Right atrium auricular region (tissue), 2 donors: ENCODE measurements around the gene FRMPD2. TPM values are rescaled to one million over a fixed set of nuclear protein-coding genes. Genes with fewer than 3 reads are reported as not detected.
A peak's percentile ranks its signal among the peaks of the same experiment; 100 is the strongest.

Experiments
- DNase-seq: peaks from one replicate; pipeline ENCODE4 v3.0.0-alpha.2; 2019; ENCODE audit warnings: low spot score
- H3K27ac ChIP-seq, 2 donors: fragments of 200-600 bp; sonication (generic); 1 replicate in 1 of 2; 2 replicates in 1 of 2; pipeline ENCODE4 v1.5.1; 2016 to 2019
- H3K27me3 ChIP-seq, 2 donors: fragments of 200-600 bp; sonication (generic); one replicate each; pipeline versions ENCODE4 v1.5.1 to v1.6.0; 2017 to 2019
- H3K36me3 ChIP-seq: fragments of 200-600 bp; sonication (generic); one replicate; pipeline ENCODE4 v1.5.1; 2016
- H3K4me1 ChIP-seq, 2 donors: fragments of 200-600 bp; sonication (generic); one replicate each; pipeline versions ENCODE4 v1.5.1 to v1.6.0; 2017 to 2019
- H3K4me3 ChIP-seq, 2 donors: fragments of 200-600 bp; sonication (generic); 1 replicate in 1 of 2; 2 replicates in 1 of 2; pipeline ENCODE4 v1.5.1; 2017 to 2019; ENCODE audit warnings: mild to moderate bottlenecking in 1 of 2, moderate library complexity in 1 of 2
- H3K9me3 ChIP-seq, 2 donors: fragments of 200-600 bp; sonication (generic); one replicate each; pipeline ENCODE4 v1.5.1; 2019
- total RNA-seq, 2 donors: library from RNA; depleted of rRNA; stranded (reverse); fragments of >200 nt; gene quantifications; one replicate each; pipeline ENCODE4 v1.1.0, GENCODE V29; 2016
- TF ChIP-seq, protein P1 (sequence below), 2 donors: fragments of 200-600 bp; sonication (generic); IDR thresholded peaks; one replicate each; pipeline ENCODE4 v1.5.1; 2019; ENCODE audit warnings: antibody characterized with exemption in 2 of 2

FRMPD2 gene
- total RNA-seq, 2 donors from 2014 or later = 1.2 to 7.5 TPM

DNA sequence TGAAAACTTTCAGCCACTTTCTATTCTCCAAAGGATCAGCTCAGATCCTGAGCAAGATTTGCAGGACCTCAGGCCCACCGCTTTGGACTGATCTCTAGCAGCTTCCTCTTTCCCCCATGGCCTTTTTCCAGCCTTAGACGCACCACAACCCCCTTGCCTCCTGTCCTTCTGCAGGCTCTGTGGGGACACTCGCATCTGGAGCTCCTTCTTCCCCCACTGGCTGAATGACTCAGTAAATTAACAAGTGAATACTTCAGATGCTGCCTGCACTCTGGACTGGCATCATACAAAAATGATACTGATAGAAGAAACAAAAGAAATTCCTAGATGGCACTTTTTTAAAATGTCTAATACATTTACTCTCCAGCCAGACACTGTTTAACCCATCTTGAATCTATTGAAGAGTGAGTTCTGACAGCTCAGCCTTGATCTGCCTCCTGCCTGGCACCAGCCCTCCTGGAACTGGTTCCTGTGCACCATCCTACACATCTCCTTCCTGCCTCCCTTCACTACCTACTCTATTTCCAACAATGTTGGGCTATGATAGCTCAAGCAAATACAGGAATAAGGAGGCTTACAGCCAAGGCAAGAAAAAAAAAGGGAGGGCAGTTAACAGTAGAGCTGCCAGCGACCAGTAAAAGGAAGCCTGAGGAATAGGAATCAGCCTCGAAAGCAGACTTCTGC lies 3.3 kb downstream of the FRMPD2 start:
- Histone ChIP-seq H3K27me3 (no peaks in the 10 kb centered on the region), H3K4me1 (no peaks in the 10 kb centered on the region), H3K9me3 (no peaks in the 10 kb centered on the region), H3K4me3 (no peak overlapping the region), H3K36me3 (no peaks in the 10 kb centered on the region), H3K27ac (peak overlapping the region; percentile 29 to 72)
- TF ChIP-seq, protein P1, sequence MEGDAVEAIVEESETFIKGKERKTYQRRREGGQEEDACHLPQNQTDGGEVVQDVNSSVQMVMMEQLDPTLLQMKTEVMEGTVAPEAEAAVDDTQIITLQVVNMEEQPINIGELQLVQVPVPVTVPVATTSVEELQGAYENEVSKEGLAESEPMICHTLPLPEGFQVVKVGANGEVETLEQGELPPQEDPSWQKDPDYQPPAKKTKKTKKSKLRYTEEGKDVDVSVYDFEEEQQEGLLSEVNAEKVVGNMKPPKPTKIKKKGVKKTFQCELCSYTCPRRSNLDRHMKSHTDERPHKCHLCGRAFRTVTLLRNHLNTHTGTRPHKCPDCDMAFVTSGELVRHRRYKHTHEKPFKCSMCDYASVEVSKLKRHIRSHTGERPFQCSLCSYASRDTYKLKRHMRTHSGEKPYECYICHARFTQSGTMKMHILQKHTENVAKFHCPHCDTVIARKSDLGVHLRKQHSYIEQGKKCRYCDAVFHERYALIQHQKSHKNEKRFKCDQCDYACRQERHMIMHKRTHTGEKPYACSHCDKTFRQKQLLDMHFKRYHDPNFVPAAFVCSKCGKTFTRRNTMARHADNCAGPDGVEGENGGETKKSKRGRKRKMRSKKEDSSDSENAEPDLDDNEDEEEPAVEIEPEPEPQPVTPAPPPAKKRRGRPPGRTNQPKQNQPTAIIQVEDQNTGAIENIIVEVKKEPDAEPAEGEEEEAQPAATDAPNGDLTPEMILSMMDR (IDR thresholded peaks at IDR 0.05) = no peak
- no peak for DNase-seq

DNA sequence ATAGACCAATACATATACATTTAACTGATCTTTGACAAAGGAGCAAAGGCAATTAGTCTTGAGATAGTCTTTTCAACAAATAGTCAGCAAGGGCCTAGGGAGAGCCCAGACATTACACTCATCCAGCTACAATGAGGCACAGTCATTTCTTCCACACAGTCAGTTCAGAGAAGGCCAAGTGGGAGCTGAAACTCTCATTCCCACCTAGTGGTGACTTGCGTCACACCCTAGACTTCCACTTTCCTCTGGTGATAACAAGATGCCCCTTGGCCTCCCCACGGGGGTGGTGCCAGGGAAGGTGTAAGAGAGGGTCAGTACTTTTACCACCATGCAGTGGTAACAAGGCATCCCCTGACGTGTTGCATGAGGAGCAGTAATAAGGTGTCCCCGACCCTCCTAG lies 8.0 kb downstream of the FRMPD2 start:
- Histone ChIP-seq H3K27me3 (no peaks in the 10 kb centered on the region), H3K4me3 (no peak overlapping the region), H3K27ac (peak overlapping the region in 1 of 2 donors; percentile 33), H3K4me1 (no peaks in the 10 kb centered on the region), H3K9me3 (no peaks in the 10 kb centered on the region), H3K36me3 (no peaks in the 10 kb centered on the region)
- DNase-seq = no peak
- TF ChIP-seq, protein P1 (IDR thresholded peaks at IDR 0.05) = no peak

DNA sequence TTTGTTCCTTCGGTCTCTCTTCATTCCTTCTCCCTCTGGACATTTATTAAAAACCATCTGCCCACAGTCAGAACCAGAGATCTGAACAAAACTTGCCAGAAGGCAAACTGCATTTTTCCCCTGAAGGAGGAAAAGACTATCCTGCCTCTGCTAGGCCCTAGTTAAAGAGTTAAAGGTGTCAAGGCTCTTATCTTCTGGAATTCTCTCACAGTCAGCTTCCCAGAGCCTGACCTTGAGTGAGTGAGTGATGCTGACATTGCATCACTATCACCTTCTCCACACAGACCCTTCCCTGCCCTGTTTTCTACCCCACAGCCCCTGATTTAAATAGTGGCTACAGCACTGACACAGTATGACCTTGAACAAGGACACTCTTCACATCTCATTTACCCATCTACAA lies 16.4 kb downstream of the FRMPD2 start:
- Histone ChIP-seq H3K27me3 (no peaks in the 10 kb centered on the region), H3K4me1 (no peaks in the 10 kb centered on the region), H3K36me3 (no peaks in the 10 kb centered on the region), H3K4me3 (no peak overlapping the region), H3K27ac (peak overlapping the region; percentile 17 to 64), H3K9me3 (no peaks in the 10 kb centered on the region)
- TF ChIP-seq, protein P1 (IDR thresholded peaks at IDR 0.05) = no peak
- no peak for DNase-seq

DNA sequence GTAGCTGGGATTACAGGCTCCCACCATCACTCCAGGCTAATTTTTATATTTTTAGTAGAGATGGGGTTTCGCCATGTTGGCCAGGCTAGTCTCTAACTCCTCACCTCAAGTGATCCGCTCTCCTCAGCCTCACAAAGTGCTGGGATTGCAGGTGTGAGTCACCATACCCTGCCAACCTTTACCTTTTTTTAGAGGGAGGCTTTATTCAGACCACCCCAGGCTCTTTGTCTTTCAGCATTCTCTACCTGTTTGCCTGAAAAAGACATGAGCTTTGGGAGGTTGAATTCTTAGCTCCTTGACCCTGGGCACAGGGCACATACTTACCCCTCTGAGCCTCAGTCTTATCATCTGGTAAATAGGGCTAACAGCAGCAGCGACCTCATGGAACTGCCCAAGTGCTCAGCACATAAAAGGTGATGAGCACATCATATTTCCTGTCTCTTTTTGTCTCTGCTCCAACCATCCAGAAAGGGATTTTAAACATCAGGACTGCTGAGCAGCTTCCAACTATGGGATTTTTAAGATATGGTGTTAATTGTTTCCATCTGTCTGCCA lies 17.0 kb downstream of the FRMPD2 start:
- H3K4me3 ChIP-seq = no peak overlapping the region
- no peak for DNase-seq
- H3K27ac ChIP-seq = peak overlapping the region; percentile 17 to 64
- H3K36me3 ChIP-seq = no peaks in the 10 kb centered on the region
- H3K4me1 ChIP-seq = peaks cover 0 to 2% of the 10 kb centered on the region in 2 donors
- H3K9me3 ChIP-seq = no peaks in the 10 kb centered on the region
- no peaks in the 10 kb centered on the region for H3K27me3 ChIP-seq
- TF ChIP-seq, protein P1 (IDR thresholded peaks at IDR 0.05) = no peak

DNA sequence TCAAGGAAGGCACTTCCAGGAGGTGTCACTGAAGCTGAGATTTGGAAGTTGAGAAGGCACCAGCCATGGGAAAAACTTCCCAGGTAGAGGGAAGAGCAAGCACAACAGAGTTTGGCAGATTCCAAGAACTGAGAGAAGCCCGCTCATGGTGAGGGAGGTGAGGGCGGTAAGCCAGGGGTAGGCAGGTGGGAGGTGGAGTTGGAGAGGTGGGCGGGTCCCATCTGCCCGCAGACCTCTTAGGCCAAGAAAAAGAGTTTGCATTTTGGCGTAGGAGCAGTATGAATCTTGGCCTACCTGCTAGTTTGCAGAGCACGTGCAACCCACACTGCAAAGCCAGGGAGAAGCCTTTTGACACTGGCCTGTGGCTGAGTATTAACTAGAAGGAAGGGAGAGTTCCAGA lies 18.8 kb downstream of the FRMPD2 start:
- Histone ChIP-seq H3K4me3 (no peak overlapping the region), H3K4me1 (peaks cover 0 to 19% of the 10 kb centered on the region in 2 donors), H3K27ac (no peak overlapping the region), H3K36me3 (no peaks in the 10 kb centered on the region), H3K27me3 (no peaks in the 10 kb centered on the region), H3K9me3 (no peaks in the 10 kb centered on the region)
- DNase-seq = peak; percentile 38
- TF ChIP-seq, protein P1 (IDR thresholded peaks at IDR 0.05) = no peak
